GM12892 (cell line): ENCODE measurements around the gene SERGEF.

ENCODE experiments used
- POLR2A ChIP-seq: IDR thresholded peaks from 2 replicates; pipeline ENCODE4 v1.6.1; 2011; ENCODE audit warnings: low read depth, low read length, control low read depth
- POLR2AphosphoS5 ChIP-seq: IDR thresholded peaks from 2 replicates; pipeline ENCODE4 v1.6.1; 2011; ENCODE audit warnings: low read depth, low read length, control low read depth
- TAF1 ChIP-seq: IDR thresholded peaks from 2 replicates; pipeline ENCODE4 v1.6.1; 2011; ENCODE audit warnings: low read depth, mild to moderate bottlenecking, control low read depth, low read length, borderline replicate concordance

DNA sequence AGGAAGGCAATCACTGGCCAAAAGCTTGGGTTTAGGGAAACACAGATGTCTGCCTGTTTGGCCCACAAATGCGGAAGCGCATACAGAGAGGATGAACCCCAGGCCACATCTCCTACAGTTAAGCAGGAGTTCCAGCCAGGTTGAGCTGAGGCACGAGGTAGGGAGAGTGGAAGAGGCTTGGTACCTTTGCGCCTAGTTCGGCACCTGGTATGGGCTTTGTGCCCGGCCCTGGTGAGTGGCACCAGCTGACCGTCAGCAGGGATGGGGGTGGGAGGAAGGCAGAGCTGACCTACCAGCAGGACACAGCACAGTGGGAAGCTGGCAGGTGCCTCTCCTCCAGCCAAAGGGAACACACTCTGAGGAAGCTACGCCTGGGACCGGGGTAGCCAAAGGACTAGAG is 220.7 kb downstream of the SERGEF start:
- TF ChIP-seq POLR2A (no peak), POLR2AphosphoS5 (no peak), TAF1 (no peak)
